RWPE2 (cell line): ENCODE data around the gene TSSK3.
"Not testable (repeated sequence)": the region's sequence is repeated elsewhere in the genome, so short reads cannot be mapped to it uniquely, and the experiment has no call there.

Source experiments
- ATAC-seq: fragments of 200-7000 bp; cut with Tn5 transposase; 3 replicates; pipeline ENCODE4 v1.9.1; 2021; ENCODE audit warnings: low read depth
- DNase-seq: peaks from one replicate; pipeline ENCODE4 v3.0.0-alpha.2; 2020; ENCODE audit warnings: low spot score
- H3K27ac ChIP-seq: fragments of 450-650 bp; 2 replicates; pipeline ENCODE4 v1.5.1; 2017; ENCODE audit warnings: mild to moderate bottlenecking; ENCODE audit not compliant: poor library complexity, severe bottlenecking
- H3K27me3 ChIP-seq: fragments of 250-450 bp; sonication (Bioruptor Pico); 2 replicates; pipeline ENCODE4 v1.5.1; 2021; ENCODE audit warnings: mild to moderate bottlenecking, moderate library complexity; ENCODE audit not compliant: insufficient read depth, poor library complexity, severe bottlenecking
- H3K36me3 ChIP-seq: fragments of 250-450 bp; sonication (Bioruptor Pico); 2 replicates; pipeline ENCODE4 v1.5.1; 2020; ENCODE audit warnings: low read depth, mild to moderate bottlenecking, moderate library complexity
- H3K4me1 ChIP-seq: fragments of 250-450 bp; sonication (Bioruptor Pico); 2 replicates; pipeline ENCODE4 v1.5.1; 2021; ENCODE audit warnings: mild to moderate bottlenecking, moderate library complexity; ENCODE audit not compliant: insufficient read depth, poor library complexity, severe bottlenecking
- H3K4me3 ChIP-seq: fragments of 250-450 bp; sonication (Bioruptor Pico); 2 replicates; pipeline ENCODE4 v1.5.1; 2021; ENCODE audit warnings: mild to moderate bottlenecking, moderate library complexity; ENCODE audit not compliant: severe bottlenecking
- H3K9me3 ChIP-seq: fragments of 250-450 bp; sonication (Bioruptor Pico); 2 replicates; pipeline ENCODE4 v1.5.1; 2021; ENCODE audit warnings: mild to moderate bottlenecking, moderate library complexity; ENCODE audit not compliant: severe bottlenecking
- CTCF ChIP-seq: fragments of 450-650 bp; IDR thresholded peaks from one replicate; pipeline ENCODE4 v1.5.1; 2017; ENCODE audit warnings: mild to moderate bottlenecking, moderate library complexity; ENCODE audit not compliant: poor library complexity, severe bottlenecking

Gene TSSK3

DNA sequence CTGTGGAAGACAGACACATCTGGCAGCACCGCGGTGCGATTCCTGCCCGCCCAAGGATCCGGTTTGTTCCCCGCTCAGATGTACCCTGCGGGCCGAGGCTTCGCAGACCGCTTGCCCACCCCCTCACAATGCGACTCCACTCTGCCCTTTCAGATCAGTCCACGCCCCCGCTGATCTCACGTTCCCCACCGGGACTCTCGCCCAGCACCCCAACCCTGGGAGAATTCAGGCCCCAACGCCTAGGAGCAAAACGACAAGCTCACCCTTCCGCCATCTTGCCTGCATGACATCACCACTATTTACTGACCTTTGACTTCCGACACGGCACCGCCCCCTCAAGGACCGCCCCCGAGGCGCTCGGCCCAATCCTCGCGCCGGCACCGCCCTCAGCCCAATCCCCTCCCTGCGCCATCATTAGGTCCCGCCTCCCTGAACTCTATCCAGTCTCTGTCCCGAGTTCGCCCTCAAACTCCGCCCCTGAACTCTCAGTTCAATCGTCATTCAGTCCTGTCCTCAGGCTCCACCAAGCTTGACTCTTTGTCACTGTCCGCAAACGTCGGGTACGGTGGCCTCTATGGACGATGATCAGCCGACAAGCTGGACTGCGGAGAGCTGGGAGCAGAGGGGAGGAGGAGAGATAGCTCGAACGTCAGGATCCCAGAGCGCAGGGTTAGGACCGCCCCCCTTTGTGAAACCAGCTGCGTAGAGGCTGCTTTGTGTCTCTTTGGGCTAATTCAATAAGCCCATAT is 32.0 kb downstream of the TSSK3 start, which contains the start of gene BSDC1:
Gene BSDC1, minus strand, starts transcription at position 301 of the 749 bp plus-strand sequence. Its CDS starts 27 bp downstream, at position 274.
- DNase-seq (peak; percentile 95), ATAC-seq (peak; percentile 92)
- H3K27ac ChIP-seq = peak within 1 kb of the TSS; percentile 42
- no peaks in the 10 kb centered on the region for H3K27me3 ChIP-seq
- peak within 1 kb of the TSS; percentile 82 for H3K4me3 ChIP-seq
- H3K9me3 ChIP-seq = no peaks in the 10 kb centered on the region
- peaks cover 21% of the 10 kb centered on the region for H3K36me3 ChIP-seq
- H3K4me1 ChIP-seq = peaks cover 5% of the 10 kb centered on the region
- no peak for TF ChIP-seq CTCF

DNA sequence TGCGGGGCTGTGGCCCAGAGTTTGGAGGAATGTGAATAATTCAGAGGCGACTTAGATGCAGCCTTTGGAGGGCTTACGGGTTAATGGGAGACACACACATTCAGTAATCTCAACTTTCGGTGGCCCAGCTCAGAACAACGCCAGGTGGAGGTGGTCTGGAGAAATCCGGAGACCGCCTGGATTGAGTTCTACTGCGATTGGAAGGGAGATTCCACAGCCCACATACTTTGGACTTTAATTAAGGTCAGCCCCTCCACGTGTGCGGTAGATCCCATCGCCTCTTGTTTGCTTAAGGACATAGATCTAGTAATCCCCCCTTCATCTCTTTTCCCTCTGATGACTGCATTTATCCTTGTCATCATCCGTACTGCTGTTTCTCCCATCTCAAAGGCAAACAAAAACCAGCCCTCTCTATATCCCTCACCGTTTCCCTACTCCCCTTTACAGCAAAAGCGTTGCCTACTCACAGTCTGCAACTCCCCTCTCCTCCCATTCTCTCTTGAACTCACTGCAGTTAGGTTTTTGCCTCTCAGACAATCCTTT is 32.6 kb downstream of the TSSK3 start:
- no peaks in the 10 kb centered on the region for H3K9me3 ChIP-seq
- DNase-seq (no peak), ATAC-seq (peak; percentile 26; the same call in 2 of the 3 replicates)
- peaks cover 18% of the 10 kb centered on the region for H3K36me3 ChIP-seq
- no peak for TF ChIP-seq CTCF
- no peaks in the 10 kb centered on the region for H3K27me3 ChIP-seq
- H3K4me1 ChIP-seq = peaks cover 5% of the 10 kb centered on the region
- H3K4me3 ChIP-seq = peak overlapping the region; percentile 82
- H3K27ac ChIP-seq = peak overlapping the region; percentile 42

DNA sequence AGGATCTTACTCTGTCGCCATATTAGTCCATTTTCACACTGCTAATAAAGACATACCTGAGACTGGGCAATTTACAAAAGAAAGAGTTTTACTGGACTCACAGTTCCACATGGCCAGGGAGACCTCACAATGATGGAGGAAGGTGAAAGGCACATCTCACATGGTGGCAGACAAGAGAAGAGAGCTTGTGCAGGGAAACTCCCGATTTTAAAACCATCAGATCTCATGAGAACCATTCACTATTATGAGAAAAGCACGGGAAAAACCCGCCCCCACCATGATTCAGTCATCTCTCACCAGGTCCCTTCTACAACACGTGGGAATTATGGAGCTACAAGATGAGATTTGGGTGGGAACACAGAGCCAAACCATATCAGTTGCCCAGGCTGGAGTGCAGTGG is 34.2 kb downstream of the TSSK3 start:
- ATAC-seq, H3K9me3 ChIP-seq, H3K4me3 ChIP-seq, DNase-seq, H3K4me1 ChIP-seq, H3K27ac ChIP-seq, H3K27me3 ChIP-seq: not testable (repeated sequence)
- peaks cover 13% of the 10 kb centered on the region for H3K36me3 ChIP-seq

GRCh38 chr1:32398401-32398800 is 36.1 kb downstream of the TSSK3 start:
- H3K9me3 ChIP-seq = no peaks in the 10 kb centered on the region
- ATAC-seq = no peak
- TF ChIP-seq CTCF = no peak
- H3K36me3 ChIP-seq = no peaks in the 10 kb centered on the region
- H3K4me1 ChIP-seq = peaks cover 4% of the 10 kb centered on the region
- H3K27ac ChIP-seq = no peak overlapping the region
- no peak overlapping the region for H3K4me3 ChIP-seq
- no peaks in the 10 kb centered on the region for H3K27me3 ChIP-seq
- DNase-seq = no peak

DNA sequence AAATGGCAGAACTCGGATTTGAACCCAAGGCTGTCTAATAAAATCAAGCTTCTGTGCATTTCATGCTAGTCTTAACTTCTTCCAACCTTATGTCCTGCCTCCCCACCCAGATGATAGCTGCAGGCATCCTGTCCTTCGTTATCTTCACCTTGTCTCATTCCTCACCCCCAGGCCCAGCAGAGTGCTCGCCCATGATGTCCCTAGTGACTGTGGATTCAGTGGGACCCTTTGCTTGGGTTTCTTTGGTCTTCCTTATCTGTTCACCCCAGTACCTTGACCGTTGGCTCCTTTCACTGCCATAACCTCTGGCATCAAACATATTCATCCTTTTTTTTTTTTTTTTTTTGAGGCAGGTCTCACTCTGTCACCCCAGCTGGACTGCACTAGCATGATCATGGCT is 37.5 kb downstream of the TSSK3 start:
- Histone ChIP-seq H3K4me3 (no peak overlapping the region), H3K36me3 (no peaks in the 10 kb centered on the region), H3K27ac (no peak overlapping the region), H3K9me3 (no peaks in the 10 kb centered on the region), H3K27me3 (no peaks in the 10 kb centered on the region), H3K4me1 (peaks cover 3% of the 10 kb centered on the region)
- DNase-seq (no peak), ATAC-seq (no peak)
- no peak for TF ChIP-seq CTCF
